HG03280 (cell line): ENCODE measurements around the gene SIPA1L3.
A peak's percentile ranks its signal among the peaks of the same experiment; 100 is the strongest.

ENCODE experiments used
- ATAC-seq: cut with Tn5 transposase; IDR thresholded peaks from one replicate; pipeline ENCODE4 v1.9.1; 2021; ENCODE audit warnings: mild to moderate bottlenecking, moderate library complexity; ENCODE audit not compliant: unreplicated experiment

Gene SIPA1L3

DNA sequence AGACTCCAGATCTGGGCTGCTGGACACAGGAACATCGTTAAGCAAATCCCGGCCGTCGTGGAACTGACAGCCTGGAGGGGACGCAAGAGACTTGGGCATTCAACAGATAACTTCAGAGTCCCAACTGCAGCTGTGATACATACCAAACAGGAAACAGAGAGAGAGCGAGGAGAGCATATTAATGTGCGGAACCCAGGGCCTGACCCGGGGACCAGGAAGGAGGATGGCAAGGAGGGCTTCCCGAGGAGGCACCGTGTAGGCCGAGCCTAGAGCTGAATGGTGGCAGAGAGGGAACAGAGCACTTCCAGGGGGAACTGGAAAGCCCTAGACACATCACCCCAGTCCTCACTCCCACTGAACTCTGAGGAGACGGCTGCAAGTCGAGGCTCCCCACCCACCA lies 68.1 kb downstream of the SIPA1L3 start:
- ATAC-seq: no peak

GRCh38 chr19:37975596-37976515 lies 68.8 kb downstream of the SIPA1L3 start:
- no peak for ATAC-seq

- no peak for ATAC-seq
These were observed 70.4 kb downstream of the SIPA1L3 start for GRCh38 chr19:37977391-37977790.

DNA sequence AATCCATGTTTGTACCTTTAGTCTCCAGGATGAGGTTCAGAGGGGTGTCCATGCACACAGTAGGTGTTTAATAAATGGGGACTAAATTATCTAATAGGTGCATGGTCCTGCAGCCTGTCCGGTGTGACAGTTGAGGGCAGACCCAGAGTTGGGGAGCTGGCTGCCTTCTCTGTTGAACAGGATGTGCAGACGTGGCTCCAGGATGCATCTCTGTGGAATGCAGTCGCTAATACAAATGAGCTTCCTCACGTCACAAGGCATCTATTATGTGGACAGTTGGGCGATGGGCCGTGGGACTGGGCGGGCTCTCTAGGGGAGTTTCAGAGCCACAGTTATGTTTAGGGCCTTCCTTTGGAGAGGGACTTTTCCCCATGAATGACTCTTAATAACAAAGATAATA lies 71.0 kb downstream of the SIPA1L3 start:
- no peak for ATAC-seq

- peak; percentile 30 for ATAC-seq
These were observed 72.6 kb downstream of the SIPA1L3 start for GRCh38 chr19:37979547-37980082.

GRCh38 chr19:37980419-37981170 lies 73.6 kb downstream of the SIPA1L3 start:
- no peak for ATAC-seq

DNA sequence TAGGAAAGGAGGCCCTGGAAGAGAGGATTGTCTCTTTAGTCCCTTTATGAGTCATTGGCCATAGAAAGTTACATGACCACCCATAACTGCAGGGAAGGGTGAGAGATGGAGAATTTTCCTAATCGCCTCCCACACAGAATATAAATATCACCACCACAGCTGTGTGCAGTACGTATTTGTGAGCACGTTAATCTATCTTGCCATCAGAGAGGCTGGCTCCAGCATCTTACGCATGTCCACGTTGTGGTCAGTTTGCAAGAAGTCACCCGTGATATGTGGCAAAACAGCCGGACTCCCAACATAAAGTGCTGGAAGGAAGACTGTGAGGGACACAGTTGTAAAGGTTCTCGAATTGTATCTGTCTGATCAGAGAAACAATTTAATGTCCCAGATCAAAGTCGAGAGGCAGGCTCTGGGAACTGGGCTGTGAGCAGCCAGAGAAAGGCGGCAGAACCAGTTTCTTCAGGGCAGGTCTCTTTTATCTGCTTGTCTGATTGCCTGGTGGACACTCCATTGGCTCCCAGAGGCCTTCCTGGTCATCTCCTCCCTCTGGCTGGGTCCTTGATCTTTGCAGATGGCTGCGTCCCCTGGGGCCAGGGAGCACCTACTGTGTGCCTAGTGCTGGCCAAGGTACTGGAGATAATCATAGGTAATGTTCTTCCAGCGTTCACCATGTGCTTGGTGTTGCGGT lies 74.9 kb downstream of the SIPA1L3 start:
- ATAC-seq: no peak

DNA sequence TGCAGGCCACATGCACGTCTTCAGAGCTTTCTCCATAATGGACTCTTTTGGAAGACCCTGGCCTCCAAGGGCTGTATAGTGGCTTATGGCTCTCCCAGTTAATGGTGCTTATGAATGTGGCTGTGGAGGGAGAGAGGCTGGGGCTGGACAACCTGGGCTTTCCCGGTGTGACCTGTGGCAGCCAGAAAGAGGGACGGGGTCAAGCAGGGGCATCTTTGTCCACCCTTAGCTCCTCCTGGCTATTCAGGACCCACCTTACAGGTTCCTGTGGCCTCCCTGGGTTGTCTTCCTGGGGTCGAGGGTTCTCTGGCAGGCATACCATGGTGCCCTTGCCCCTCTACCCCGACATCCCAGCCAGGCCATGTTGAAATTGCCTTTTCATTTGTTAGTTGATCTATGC lies 75.6 kb downstream of the SIPA1L3 start:
- ATAC-seq: no peak

DNA sequence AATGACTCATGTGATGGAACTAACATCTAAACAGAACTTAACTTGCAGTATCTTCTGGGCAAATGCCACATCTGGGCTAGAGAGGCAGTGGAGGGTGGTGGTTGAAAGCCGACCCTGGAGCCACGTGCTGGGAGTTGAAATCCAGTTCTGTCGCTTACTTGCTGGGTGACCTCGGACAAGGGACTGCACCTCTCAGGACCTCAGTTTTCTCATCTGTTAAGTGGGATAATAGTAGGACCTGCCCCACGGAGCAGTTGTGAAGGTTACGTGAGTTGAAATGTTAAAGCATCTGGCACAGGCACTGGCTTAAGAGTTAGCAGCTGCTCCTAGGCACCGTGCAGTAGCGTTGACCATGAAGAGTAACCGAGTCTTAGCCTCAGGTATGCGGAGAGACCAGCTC lies 76.1 kb downstream of the SIPA1L3 start:
- no peak for ATAC-seq

GRCh38 chr19:37983916-37984315 lies 76.9 kb downstream of the SIPA1L3 start:
- no peak for ATAC-seq

DNA sequence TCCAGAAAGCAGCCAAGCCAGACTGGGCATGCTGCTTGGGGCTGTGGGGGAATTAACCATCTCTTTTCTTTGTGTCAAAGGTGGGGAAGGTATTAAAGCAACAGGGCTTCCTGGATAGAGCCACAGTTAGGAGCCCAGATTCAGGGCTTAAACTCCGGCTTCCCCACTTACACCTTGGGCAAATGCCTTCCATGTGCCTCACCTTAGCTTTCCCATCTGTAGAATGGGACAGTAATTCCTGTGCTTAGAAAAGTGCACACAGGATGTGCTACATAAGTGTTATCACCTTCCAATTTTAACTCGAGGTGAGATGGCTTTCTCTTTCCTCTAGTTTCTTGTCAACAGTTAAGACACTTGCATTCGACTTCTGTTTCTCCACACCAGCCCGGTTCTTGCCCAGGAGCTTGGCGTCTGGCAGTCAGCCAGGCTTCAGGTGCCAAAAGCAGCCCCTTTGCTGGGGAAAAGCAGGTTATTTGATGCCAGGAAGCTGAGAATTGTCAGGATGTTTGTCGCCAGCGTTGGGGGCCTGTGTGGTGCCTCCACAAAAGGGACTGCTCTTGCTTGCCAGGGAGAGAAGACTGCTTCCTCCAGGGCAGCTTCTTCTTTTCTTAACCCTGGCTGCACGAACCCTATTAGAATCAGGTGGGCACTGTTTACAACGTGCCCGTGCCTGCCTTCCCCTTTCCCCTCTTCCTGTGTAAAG lies 79.2 kb downstream of the SIPA1L3 start:
- ATAC-seq: no peak

GRCh38 chr19:37987356-37988332 lies 80.6 kb downstream of the SIPA1L3 start:
- no peak for ATAC-seq

GRCh38 chr19:37988758-37989635 lies 82.0 kb downstream of the SIPA1L3 start:
- no peak for ATAC-seq

- ATAC-seq: no peak
These were observed 82.8 kb downstream of the SIPA1L3 start for GRCh38 chr19:37989855-37990254.

DNA sequence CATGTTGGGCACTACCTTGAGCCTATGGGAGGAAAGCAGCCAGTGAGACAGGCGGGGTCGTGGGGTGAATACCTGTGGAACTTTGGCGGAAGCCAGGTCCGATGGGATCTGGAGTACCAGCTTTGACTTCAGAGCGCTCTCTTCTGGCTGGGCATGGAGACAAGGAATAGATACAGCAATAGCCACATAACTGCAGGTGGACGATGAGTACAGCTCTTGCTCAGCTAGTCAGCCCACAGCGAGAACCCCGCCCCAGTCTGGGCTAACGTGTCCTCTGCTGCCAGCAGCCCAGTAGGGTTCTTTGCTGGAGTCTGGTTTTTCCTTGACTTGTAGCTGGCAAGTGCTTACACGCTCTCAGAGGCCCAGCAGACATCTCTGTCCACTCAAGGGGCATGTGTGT lies 83.4 kb downstream of the SIPA1L3 start:
- no peak for ATAC-seq

GRCh38 chr19:37991176-37991835 lies 84.3 kb downstream of the SIPA1L3 start:
- ATAC-seq: no peak

GRCh38 chr19:37991841-37992248 lies 84.8 kb downstream of the SIPA1L3 start:
- ATAC-seq: no peak

DNA sequence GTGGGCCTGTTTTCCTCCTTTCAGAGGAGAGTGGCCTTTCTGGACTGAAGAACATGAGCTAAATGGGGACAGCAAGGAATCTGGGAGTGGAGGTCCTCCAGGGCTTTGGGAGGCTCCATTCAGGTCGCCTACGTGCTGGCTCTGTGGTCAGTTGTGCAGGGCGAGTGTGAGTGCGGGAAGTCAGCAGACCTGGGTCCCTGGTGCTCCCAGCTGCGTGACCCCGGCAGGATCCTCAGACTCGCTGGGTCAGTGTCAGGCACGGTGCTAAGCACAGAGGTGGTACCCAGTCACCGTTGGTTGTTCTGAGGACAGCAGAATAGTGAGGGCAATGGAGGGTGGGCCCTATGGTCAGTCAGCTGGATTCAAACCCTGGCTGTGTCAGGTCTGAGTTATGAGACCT lies 85.8 kb downstream of the SIPA1L3 start:
- ATAC-seq: no peak
